ENCODE data around the gene DERA. TPM values are rescaled to one million over a fixed set of nuclear protein-coding genes. Genes with fewer than 3 reads are reported as not detected.

The DERA gene
- polyA plus RNA-seq, 1 donor (not counting 4 experiments of a cell fraction or from before 2014, with no cell fraction given), result 34.2 TPM

DNA sequence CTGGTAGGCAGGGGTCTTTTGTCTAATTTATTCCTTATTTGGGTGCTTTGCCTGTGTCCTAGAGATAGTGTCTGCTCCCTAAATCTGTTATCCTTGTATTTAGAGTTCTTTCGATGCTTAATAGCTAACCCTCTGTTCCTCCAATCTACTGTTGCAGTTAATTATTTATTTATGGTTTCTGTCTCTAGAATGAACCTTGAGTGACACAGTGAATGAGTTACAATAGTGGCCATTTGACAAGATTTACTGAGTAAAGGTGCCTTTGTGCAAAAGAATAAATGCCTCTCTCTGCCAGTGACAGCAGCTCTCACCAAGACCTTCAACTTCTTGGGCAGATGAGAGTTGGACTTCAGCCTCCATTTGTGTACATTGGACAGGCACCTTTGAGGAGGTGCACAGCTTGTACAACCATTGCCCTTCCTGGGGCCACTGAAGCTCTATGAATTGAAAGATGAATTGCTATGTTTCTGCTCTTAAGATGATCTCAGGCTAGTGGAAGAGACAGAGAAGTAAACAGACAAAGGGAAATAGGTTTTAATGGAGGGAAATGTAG lies 165.9 kb downstream of the DERA start:
- Histone ChIP-seq H3K4me1 (ENCODE audit: control insufficient read depth, extremely low read depth, insufficient read depth, low read length) (no peaks in the 10 kb centered on the region), H3K79me2 (ENCODE audit: control insufficient read depth, insufficient read depth, low read length) (no peaks in the 10 kb centered on the region), H3K27ac (ENCODE audit: control insufficient read depth, insufficient read depth, low read length) (no peak overlapping the region), H3K9me1 (ENCODE audit: control insufficient read depth, extremely low read depth, insufficient read depth, low read length) (no peaks in the 10 kb centered on the region), H3K27me3 (ENCODE audit: control insufficient read depth, extremely low read depth, insufficient read depth, low read length) (no peaks in the 10 kb centered on the region), H3K4me3 (ENCODE audit: control insufficient read depth in 2 of 3, extremely low read depth in 1 of 3, insufficient read depth in 2 of 3, low read depth in 1 of 3, low read length in 3 of 3) (no peak overlapping the region), H2AFZ (ENCODE audit: control insufficient read depth, low read length) (no peak overlapping the region), H3K36me3 (ENCODE audit: control insufficient read depth in 2 of 2, extremely low read depth in 1 of 2, insufficient read depth in 2 of 2, low read length in 2 of 2) (no peaks in the 10 kb centered on the region), H3K9ac (ENCODE audit: control insufficient read depth, extremely low read depth, insufficient read depth, low read length) (no peak overlapping the region), H3K9me3 (ENCODE audit: control insufficient read depth, low read depth, low read length) (no peaks in the 10 kb centered on the region), H4K20me1 (ENCODE audit: control insufficient read depth, extremely low read depth, insufficient read depth, low read length) (no peaks in the 10 kb centered on the region), H3K4me2 (ENCODE audit: control insufficient read depth, extremely low read depth, insufficient read depth, low read depth, low read length) (no peak overlapping the region)
- no peak for DNase-seq (ENCODE audit: low read depth, low spot score)
- no peak for FAIRE-seq
- dilution Hi-C loops (cut with MboI; ENCODE audit: extremely low pct_ligation_motif_present, low sequenced_read_pairs), result no loop called here
- no peak for TF ChIP-seq EZH2 (IDR thresholded peaks at IDR 0.05; ENCODE audit: low read length)

DNA sequence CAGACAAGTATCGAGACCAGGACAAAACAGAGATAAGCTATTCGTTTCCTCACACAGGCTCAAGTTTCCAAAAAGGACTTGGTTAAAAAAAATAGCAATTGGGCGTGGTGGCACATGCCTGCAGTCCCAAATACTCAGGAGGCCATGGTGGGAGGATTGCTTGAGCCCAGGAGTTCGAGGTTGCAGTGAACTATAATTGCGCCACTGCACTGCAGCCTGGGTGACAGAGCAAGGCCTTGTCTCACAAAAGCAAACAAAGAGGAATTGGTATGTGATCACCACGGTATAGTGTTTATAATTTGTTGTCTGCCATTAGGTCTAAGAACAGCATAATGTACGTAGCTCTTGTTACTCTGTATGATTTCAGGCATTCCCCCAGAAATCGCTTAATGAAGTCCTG lies 175.3 kb downstream of the DERA start:
- no peaks in the 10 kb centered on the region for H3K9me1 ChIP-seq (ENCODE audit: control insufficient read depth, extremely low read depth, insufficient read depth, low read length)
- no peaks in the 10 kb centered on the region for H3K36me3 ChIP-seq (ENCODE audit: control insufficient read depth in 2 of 2, extremely low read depth in 1 of 2, insufficient read depth in 2 of 2, low read length in 2 of 2)
- no peaks in the 10 kb centered on the region for H3K79me2 ChIP-seq (ENCODE audit: control insufficient read depth, insufficient read depth, low read length)
- H3K9ac ChIP-seq (ENCODE audit: control insufficient read depth, extremely low read depth, insufficient read depth, low read length), result no peak overlapping the region
- no peaks in the 10 kb centered on the region for H3K27me3 ChIP-seq (ENCODE audit: control insufficient read depth, extremely low read depth, insufficient read depth, low read length)
- no peak for FAIRE-seq
- no peaks in the 10 kb centered on the region for H3K4me1 ChIP-seq (ENCODE audit: control insufficient read depth, extremely low read depth, insufficient read depth, low read length)
- TF ChIP-seq, protein P1, sequence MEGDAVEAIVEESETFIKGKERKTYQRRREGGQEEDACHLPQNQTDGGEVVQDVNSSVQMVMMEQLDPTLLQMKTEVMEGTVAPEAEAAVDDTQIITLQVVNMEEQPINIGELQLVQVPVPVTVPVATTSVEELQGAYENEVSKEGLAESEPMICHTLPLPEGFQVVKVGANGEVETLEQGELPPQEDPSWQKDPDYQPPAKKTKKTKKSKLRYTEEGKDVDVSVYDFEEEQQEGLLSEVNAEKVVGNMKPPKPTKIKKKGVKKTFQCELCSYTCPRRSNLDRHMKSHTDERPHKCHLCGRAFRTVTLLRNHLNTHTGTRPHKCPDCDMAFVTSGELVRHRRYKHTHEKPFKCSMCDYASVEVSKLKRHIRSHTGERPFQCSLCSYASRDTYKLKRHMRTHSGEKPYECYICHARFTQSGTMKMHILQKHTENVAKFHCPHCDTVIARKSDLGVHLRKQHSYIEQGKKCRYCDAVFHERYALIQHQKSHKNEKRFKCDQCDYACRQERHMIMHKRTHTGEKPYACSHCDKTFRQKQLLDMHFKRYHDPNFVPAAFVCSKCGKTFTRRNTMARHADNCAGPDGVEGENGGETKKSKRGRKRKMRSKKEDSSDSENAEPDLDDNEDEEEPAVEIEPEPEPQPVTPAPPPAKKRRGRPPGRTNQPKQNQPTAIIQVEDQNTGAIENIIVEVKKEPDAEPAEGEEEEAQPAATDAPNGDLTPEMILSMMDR (optimal IDR thresholded peaks at IDR 0.05 in 1 of 3, IDR thresholded peaks at IDR 0.05 in 1 of 3, conservative IDR thresholded peaks at IDR 0.05 in 1 of 3; ENCODE audit: extremely low read depth in 1 of 3, insufficient read depth in 2 of 3, low read length in 3 of 3), result no peak
- TF ChIP-seq EZH2 (IDR thresholded peaks at IDR 0.05; ENCODE audit: low read length), result no peak
- no peak overlapping the region for H3K27ac ChIP-seq (ENCODE audit: control insufficient read depth, insufficient read depth, low read length)
- no peak for DNase-seq (ENCODE audit: low read depth, low spot score)
- no peaks in the 10 kb centered on the region for H4K20me1 ChIP-seq (ENCODE audit: control insufficient read depth, extremely low read depth, insufficient read depth, low read length)
- H3K9me3 ChIP-seq (ENCODE audit: control insufficient read depth, low read depth, low read length), result no peaks in the 10 kb centered on the region
- no peak overlapping the region for H3K4me3 ChIP-seq (ENCODE audit: control insufficient read depth in 2 of 3, extremely low read depth in 1 of 3, insufficient read depth in 2 of 3, low read depth in 1 of 3, low read length in 3 of 3)
- dilution Hi-C loops (cut with MboI; ENCODE audit: extremely low pct_ligation_motif_present, low sequenced_read_pairs), result no loop called here
- H3K4me2 ChIP-seq (ENCODE audit: control insufficient read depth, extremely low read depth, insufficient read depth, low read depth, low read length), result no peak overlapping the region
- no peak overlapping the region for H2AFZ ChIP-seq (ENCODE audit: control insufficient read depth, low read length)

DNA sequence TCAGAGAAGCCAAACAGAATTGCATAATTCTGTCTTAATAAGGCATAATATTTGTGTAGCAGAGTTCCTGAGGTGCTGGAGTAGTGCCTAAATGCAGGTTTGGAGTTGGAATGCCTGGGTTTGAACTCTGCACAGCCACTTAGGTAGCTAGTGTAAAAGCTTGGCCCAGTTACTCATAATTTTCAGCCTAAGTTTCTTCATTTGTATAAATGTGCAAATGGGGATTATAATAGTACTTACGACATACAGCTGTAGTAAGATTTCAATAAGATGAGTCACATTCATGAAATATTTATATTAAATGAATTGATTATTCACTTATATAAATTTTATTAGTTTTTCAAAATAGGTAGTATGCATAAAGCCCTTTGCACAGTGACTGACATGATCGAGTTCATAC lies 175.8 kb downstream of the DERA start:
- dilution Hi-C loops (cut with MboI; ENCODE audit: extremely low pct_ligation_motif_present, low sequenced_read_pairs), result no loop called here
- no peak overlapping the region for H3K4me3 ChIP-seq (ENCODE audit: control insufficient read depth in 2 of 3, extremely low read depth in 1 of 3, insufficient read depth in 2 of 3, low read depth in 1 of 3, low read length in 3 of 3)
- DNase-seq (ENCODE audit: low read depth, low spot score), result no peak

More for the DNA sequence above, 175.8 kb downstream of the DERA start:
- H2AFZ ChIP-seq (ENCODE audit: control insufficient read depth, low read length), result no peak overlapping the region
- H3K4me2 ChIP-seq (ENCODE audit: control insufficient read depth, extremely low read depth, insufficient read depth, low read depth, low read length), result no peak overlapping the region
- H3K9ac ChIP-seq (ENCODE audit: control insufficient read depth, extremely low read depth, insufficient read depth, low read length), result no peak overlapping the region
- H3K27me3 ChIP-seq (ENCODE audit: control insufficient read depth, extremely low read depth, insufficient read depth, low read length), result no peaks in the 10 kb centered on the region
- H3K36me3 ChIP-seq (ENCODE audit: control insufficient read depth in 2 of 2, extremely low read depth in 1 of 2, insufficient read depth in 2 of 2, low read length in 2 of 2), result no peaks in the 10 kb centered on the region
- H3K9me1 ChIP-seq (ENCODE audit: control insufficient read depth, extremely low read depth, insufficient read depth, low read length), result no peaks in the 10 kb centered on the region
- H3K79me2 ChIP-seq (ENCODE audit: control insufficient read depth, insufficient read depth, low read length), result no peaks in the 10 kb centered on the region
- TF ChIP-seq, protein P1 (optimal IDR thresholded peaks at IDR 0.05 in 1 of 3, IDR thresholded peaks at IDR 0.05 in 1 of 3, conservative IDR thresholded peaks at IDR 0.05 in 1 of 3; ENCODE audit: extremely low read depth in 1 of 3, insufficient read depth in 2 of 3, low read length in 3 of 3), result no peak
- TF ChIP-seq EZH2 (IDR thresholded peaks at IDR 0.05; ENCODE audit: low read length), result no peak
- FAIRE-seq, result no peak
- no peak overlapping the region for H3K27ac ChIP-seq (ENCODE audit: control insufficient read depth, insufficient read depth, low read length)
- no peaks in the 10 kb centered on the region for H3K9me3 ChIP-seq (ENCODE audit: control insufficient read depth, low read depth, low read length)
- no peaks in the 10 kb centered on the region for H3K4me1 ChIP-seq (ENCODE audit: control insufficient read depth, extremely low read depth, insufficient read depth, low read length)
- H4K20me1 ChIP-seq (ENCODE audit: control insufficient read depth, extremely low read depth, insufficient read depth, low read length), result no peaks in the 10 kb centered on the region

Measured in keratinocyte (primary cell).